K562 (cell line): Measurements from ENCODE around the gene HIVEP3. TPM values are rescaled to one million over a fixed set of nuclear protein-coding genes. Genes with fewer than 3 reads are reported as not detected.

Experiments used
- GTF2F1 ChIP-seq: IDR thresholded peaks from 2 replicates; pipeline ENCODE4 v1.6.1; 2011; ENCODE audit warnings: low read depth, low read length, improper control_type of control experiment
- HNRNPLL ChIP-seq: fragments of 200-400 bp; formaldehyde crosslinking; IDR thresholded peaks from 2 replicates; pipeline ENCODE4 v1.6.1; 2017; ENCODE audit warnings: low read length, low read depth, mild to moderate bottlenecking; ENCODE audit not compliant: poor library complexity, severe bottlenecking
- KLF10 ChIP-seq: fragments of 250-450 bp; sonication (Bioruptor Pico); IDR thresholded peaks from 2 replicates; pipeline ENCODE4 v1.6.1; 2021; ENCODE audit warnings: matching md5 sums
- MYBL2 ChIP-seq, 2 experiments: fragments of 450-650 bp in 1 of 2; sonication (generic) in 1 of 2; formaldehyde crosslinking in 1 of 2; IDR thresholded peaks; 2 replicates each; pipeline versions ENCODE4 v1.6.1 to v1.8.1; 2017 to 2022; ENCODE audit warnings: borderline replicate concordance in 1 of 2, inconsistent platforms in 1 of 2, low read depth in 1 of 2, mild to moderate bottlenecking in 1 of 2, missing genetic modification reagents in 1 of 2, moderate library complexity in 1 of 2
- NFXL1 ChIP-seq: fragments of 450-650 bp; formaldehyde crosslinking; IDR thresholded peaks from 2 replicates; pipeline ENCODE4 v1.4.0; 2021; ENCODE audit warnings: mild to moderate bottlenecking
- SIN3A ChIP-seq, 2 experiments: fragments of 150-350 bp in 1 of 2; IDR thresholded peaks; 2 replicates each; pipeline ENCODE4 v1.6.1; 2011 to 2016; ENCODE audit warnings: borderline replicate concordance in 2 of 2, low read depth in 2 of 2, low read length in 2 of 2, mild to moderate bottlenecking in 2 of 2, moderate library complexity in 2 of 2; ENCODE audit not compliant: control insufficient read depth in 1 of 2
- SMAD4 ChIP-seq: fragments of 250-450 bp; sonication (Bioruptor Pico); conservative IDR thresholded peaks from 2 replicates; pipeline ENCODE4 v1.8.0; 2021; ENCODE audit warnings: inconsistent platforms, mild to moderate bottlenecking, moderate library complexity
- ZBTB26 ChIP-seq: fragments of 450-650 bp; formaldehyde crosslinking; IDR thresholded peaks from 2 replicates; pipeline ENCODE4 v1.4.0; 2022; ENCODE audit warnings: missing genetic modification characterization
- ZNF140 ChIP-seq: fragments of 250-450 bp; sonication (Bioruptor Pico); IDR thresholded peaks from 2 replicates; pipeline ENCODE4 v1.8.0; 2021; ENCODE audit warnings: moderate library complexity, mild to moderate bottlenecking, inconsistent platforms
- ZNF354B ChIP-seq: fragments of 250-450 bp; sonication (Bioruptor Pico); IDR thresholded peaks from 2 replicates; pipeline ENCODE4 v1.4.0; 2020
- polyA plus RNA-seq, 8 experiments: library from polyadenylated mRNA; depleted of rRNA in 4 of 8; stranded (reverse) in 5 of 8; unstranded in 3 of 8; fragments of >200 nt; fragmentation: Nextera tagmentation in 2 of 8; fragmentation: Illumina TruSeq in 1 of 8; extraction: Ambion mirVana in 2 of 8; extraction: Trizol in 1 of 8; gene quantifications; 2 replicates each; pipeline versions ENCODE4 v1.2.1 to v1.2.3, GENCODE V29; 2011 to 2014; ENCODE audit warnings: inconsistent platforms in 1 of 8, missing spikeins in 1 of 8
- total RNA-seq, 7 experiments: library from RNA; depleted of rRNA in 6 of 7; stranded (reverse); fragments of >200 nt in 6 of 7; fragmentation: Illumina TruSeq in 2 of 7; extraction: Trizol in 2 of 7; gene quantifications; 2 replicates each; pipeline versions ENCODE4 v1.2.1 to v1.2.3, GENCODE V29; 2011 to 2021; ENCODE audit warnings: low replicate concordance in 1 of 7

The HIVEP3 gene
- total and polyA plus RNA-seq, 9 of the 15 experiments (the other 6 are each of a cell fraction or from before 2014, with no cell fraction given) = 0.09 to 0.58 (median 0.34) TPM; not detected in 1

GRCh38 chr1:41850029-41850428, 68.7 kb downstream of the HIVEP3 start (continued):
- TF ChIP-seq MYBL2 (IDR thresholded peaks at IDR 0.05; ENCODE audit: low read depth) (no peak), MYBL2 (CRISPR knock-in tag; IDR thresholded peaks at IDR 0.05; ENCODE audit: borderline replicate concordance) (no peak), ZNF354B (CRISPR knock-in tag) (no peak), SIN3A (IDR thresholded peaks at IDR 0.05; ENCODE audit: borderline replicate concordance in 2 of 2, control insufficient read depth in 1 of 2, low read depth in 2 of 2, low read length in 2 of 2) (no peak), HNRNPLL (no peak), KLF10 (CRISPR knock-in tag) (no peak), NFXL1 (CRISPR knock-in tag) (no peak), ZNF140 (CRISPR knock-in tag) (no peak), SMAD4 (CRISPR knock-in tag) (no peak), GTF2F1 (no peak), ZBTB26 (CRISPR knock-in tag) (no peak)
